ENCODE measurements around the gene TIMM17B. TPM values are rescaled to one million over a fixed set of nuclear protein-coding genes. Genes with fewer than 3 reads are reported as not detected.
"Not testable (repeated sequence)": the region's sequence is repeated elsewhere in the genome, so short reads cannot be mapped to it uniquely, and the experiment has no call there.

TIMM17B gene
- total RNA-seq, 1 donor from 2014 or later: 37.7 TPM

- Histone ChIP-seq H3K27ac (peak overlapping the region; percentile 68), H3K4me3 (peak overlapping the region; percentile 62), H3K4me1 (peaks cover 16% of the 10 kb centered on the region), H3K27me3 (ENCODE audit: low read depth) (no peaks in the 10 kb centered on the region), H3K36me3 (peaks cover 7% of the 10 kb centered on the region), H3K9me3 (no peaks in the 10 kb centered on the region)
- peak; percentile 95 to 97 for ATAC-seq
- DNase-seq: peak; percentile 91
- intact Hi-C loops (cut with DNase I): no loop called here
- TF ChIP-seq, protein P1, sequence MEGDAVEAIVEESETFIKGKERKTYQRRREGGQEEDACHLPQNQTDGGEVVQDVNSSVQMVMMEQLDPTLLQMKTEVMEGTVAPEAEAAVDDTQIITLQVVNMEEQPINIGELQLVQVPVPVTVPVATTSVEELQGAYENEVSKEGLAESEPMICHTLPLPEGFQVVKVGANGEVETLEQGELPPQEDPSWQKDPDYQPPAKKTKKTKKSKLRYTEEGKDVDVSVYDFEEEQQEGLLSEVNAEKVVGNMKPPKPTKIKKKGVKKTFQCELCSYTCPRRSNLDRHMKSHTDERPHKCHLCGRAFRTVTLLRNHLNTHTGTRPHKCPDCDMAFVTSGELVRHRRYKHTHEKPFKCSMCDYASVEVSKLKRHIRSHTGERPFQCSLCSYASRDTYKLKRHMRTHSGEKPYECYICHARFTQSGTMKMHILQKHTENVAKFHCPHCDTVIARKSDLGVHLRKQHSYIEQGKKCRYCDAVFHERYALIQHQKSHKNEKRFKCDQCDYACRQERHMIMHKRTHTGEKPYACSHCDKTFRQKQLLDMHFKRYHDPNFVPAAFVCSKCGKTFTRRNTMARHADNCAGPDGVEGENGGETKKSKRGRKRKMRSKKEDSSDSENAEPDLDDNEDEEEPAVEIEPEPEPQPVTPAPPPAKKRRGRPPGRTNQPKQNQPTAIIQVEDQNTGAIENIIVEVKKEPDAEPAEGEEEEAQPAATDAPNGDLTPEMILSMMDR (IDR thresholded peaks at IDR 0.05): peak; percentile 51
Measured at GRCh38 chrX:48891402-48892288, 5.9 kb downstream of the TIMM17B start.

DNA sequence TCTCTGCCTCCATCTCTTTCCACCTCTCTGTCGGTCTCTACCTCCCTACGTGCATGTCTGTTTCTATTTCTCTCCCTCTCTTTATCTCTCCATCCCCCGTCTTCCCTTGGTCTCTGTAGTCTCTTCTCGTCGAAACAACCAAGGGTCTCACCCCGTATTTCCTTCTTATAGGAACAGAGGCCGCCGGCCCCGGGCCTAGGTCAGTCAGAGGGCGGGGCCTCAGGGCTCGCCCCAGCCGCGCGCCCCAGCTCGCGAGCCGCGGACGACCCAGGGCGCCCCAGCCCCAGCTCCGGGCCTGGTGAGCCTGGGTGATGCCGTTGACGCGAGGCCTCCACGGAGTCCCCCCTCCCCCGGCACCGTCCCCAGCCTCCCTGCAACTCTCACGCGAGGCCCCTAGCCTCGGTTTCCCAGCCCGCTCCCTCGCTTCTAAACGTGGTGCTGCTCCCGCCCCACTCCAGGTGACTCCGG lies 6.6 kb downstream of the TIMM17B start:
- intact Hi-C loops (cut with DNase I): no loop called here
- peak overlapping the region; percentile 68 for H3K27ac ChIP-seq

GRCh38 chrX:48890296-48890925 lies 7.2 kb downstream of the TIMM17B start:
- Histone ChIP-seq H3K36me3 (peaks cover 7% of the 10 kb centered on the region), H3K4me3 (peak overlapping the region; percentile 62), H3K27me3 (ENCODE audit: low read depth) (no peaks in the 10 kb centered on the region), H3K4me1 (peaks cover 11% of the 10 kb centered on the region), H3K27ac (no peak overlapping the region), H3K9me3 (no peaks in the 10 kb centered on the region)
- ATAC-seq (no peak), DNase-seq (no peak)
- intact Hi-C loops (cut with DNase I): no loop called here
- TF ChIP-seq, protein P1 (IDR thresholded peaks at IDR 0.05): no peak

More for the DNA sequence above, 6.6 kb downstream of the TIMM17B start:
- H3K9me3 ChIP-seq: no peaks in the 10 kb centered on the region
- H3K27me3 ChIP-seq (ENCODE audit: low read depth): no peaks in the 10 kb centered on the region
- peaks cover 11% of the 10 kb centered on the region for H3K4me1 ChIP-seq
- peak overlapping the region; percentile 62 for H3K4me3 ChIP-seq
- ATAC-seq: peak; percentile 75 to 77
- peak; percentile 47 for DNase-seq
- TF ChIP-seq, protein P1 (IDR thresholded peaks at IDR 0.05): no peak
- H3K36me3 ChIP-seq: peaks cover 7% of the 10 kb centered on the region

DNA sequence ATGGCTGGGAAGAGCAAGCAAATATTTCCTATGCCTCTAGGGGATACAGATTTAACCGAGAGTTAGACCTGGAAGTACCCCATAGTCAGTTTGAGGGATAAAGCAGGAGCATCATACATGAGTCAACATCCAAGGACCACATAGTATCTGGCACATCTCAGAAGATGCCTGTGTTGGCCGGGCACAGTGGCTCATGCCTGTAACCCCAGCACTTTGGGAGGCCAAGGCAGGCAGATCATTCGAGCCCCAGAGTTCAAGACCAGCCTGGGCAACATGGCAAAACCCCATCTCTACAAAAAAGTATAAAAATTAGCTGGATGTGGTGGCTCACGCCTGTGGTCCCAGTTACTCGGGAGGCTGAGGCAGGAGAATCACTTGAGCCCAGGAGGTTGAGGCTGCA lies 11.0 kb downstream of the TIMM17B start:
- H3K36me3 ChIP-seq; H3K27ac ChIP-seq; H3K27me3 ChIP-seq (ENCODE audit: low read depth); H3K9me3 ChIP-seq; DNase-seq; H3K4me3 ChIP-seq; H3K4me1 ChIP-seq; intact Hi-C loops (cut with DNase I); ATAC-seq: not testable (repeated sequence)

- no peak overlapping the region for H3K4me3 ChIP-seq
- no peak for DNase-seq
- H3K36me3 ChIP-seq: no peaks in the 10 kb centered on the region
- H3K27ac ChIP-seq: no peak overlapping the region
- H3K4me1 ChIP-seq: no peaks in the 10 kb centered on the region
- intact Hi-C loops (cut with DNase I): no loop called here
- no peaks in the 10 kb centered on the region for H3K9me3 ChIP-seq
- no peak for ATAC-seq
- TF ChIP-seq, protein P1 (IDR thresholded peaks at IDR 0.05): no peak
- no peaks in the 10 kb centered on the region for H3K27me3 ChIP-seq (ENCODE audit: low read depth)
Measured at GRCh38 chrX:48883729-48884128, 13.8 kb downstream of the TIMM17B start.

- H3K36me3 ChIP-seq; H3K4me3 ChIP-seq; H3K27me3 ChIP-seq (ENCODE audit: low read depth); intact Hi-C loops (cut with DNase I); DNase-seq; H3K9me3 ChIP-seq; H3K4me1 ChIP-seq; H3K27ac ChIP-seq: not testable (repeated sequence)
- ATAC-seq: peak in 1 of 2 donors; percentile 14
Measured at GRCh38 chrX:48876944-48877343, 20.6 kb downstream of the TIMM17B start.

- H3K27me3 ChIP-seq (ENCODE audit: low read depth); DNase-seq; H3K9me3 ChIP-seq; H3K27ac ChIP-seq; H3K36me3 ChIP-seq; intact Hi-C loops (cut with DNase I); H3K4me3 ChIP-seq; ATAC-seq; H3K4me1 ChIP-seq: not testable (repeated sequence)
Measured at GRCh38 chrX:48872017-48872416, 25.6 kb downstream of the TIMM17B start.

Measured in lower lobe of right lung (tissue), 2 donors.